Measurements from ENCODE around the gene BLID.
A peak's percentile ranks its signal among the peaks of the same experiment; 100 is the strongest.

BLID gene

DNA sequence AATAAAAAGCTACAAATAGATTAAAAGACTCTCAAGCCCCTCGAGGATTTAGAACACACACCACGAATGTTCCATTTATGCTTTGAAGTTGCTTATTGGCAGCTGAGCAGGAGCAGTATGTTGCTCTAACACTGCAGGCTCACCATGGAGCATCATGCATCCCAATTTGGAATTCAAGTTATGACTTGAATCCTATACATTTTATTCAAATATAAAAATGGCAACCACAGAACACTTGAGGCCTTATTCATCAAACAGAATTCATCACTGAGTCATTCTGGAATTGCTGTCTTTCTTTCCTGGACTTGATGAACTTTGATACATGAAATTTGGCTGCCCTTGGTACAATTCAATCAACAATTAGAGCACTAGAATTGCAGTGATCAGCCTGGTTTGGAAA, 24.5 kb upstream of the BLID start:
- DNase-seq (ENCODE audit: low spot score) (peak; percentile 75), FAIRE-seq (peak; percentile 69)

DNA sequence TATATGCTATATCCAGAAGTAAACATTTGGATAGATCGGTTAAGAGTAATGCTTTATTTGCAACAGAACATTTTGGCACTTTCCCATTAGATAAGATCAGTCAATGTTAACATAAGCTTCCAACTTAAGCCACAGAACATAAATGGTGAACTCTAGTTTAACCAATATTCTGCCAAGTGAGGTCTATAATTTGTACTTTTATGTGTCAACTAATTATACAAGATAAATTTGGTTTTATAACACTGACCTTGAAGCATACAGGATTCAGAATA, 23.5 kb upstream of the BLID start:
- no peak for FAIRE-seq
- no peak for DNase-seq (ENCODE audit: low spot score)

DNA sequence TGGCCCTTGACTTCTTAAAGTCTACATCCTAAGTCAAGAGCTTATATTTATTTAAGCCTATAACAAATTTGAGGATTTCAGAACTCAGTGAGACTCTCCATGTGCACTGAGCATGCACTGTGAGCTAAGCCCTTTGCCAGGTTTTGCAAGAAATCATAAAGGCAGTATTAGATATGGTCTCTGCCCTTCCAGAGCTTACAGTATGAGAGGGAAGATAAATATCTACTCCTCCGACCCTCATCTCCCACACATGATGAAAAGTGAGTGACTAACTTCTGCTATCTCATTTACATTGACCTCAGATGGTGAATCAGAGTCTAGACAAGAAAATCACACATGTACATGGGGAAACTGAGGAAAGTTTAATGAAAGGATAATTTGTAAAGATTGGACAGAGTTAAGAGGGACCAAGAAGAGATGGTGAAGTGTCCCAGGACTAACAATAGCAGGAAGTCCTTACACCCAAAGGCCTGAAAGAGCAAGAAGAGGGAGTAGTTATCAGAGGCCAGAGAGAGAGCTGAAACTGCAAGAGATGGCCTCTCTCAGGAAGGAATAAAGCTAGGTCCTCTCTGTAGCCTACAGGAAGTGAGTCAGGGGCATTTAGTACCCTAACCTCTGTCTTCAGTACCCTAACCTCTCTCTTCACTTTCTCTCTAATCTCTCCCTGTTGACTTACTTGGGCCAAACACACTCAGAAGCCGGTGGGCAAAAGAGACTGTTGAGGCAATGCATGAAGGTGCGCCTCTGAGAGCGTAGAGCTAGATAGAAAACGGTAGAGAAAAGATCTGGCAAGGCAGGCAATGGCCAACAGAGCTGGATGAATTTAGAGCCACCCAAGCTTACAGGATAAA, 23.0 kb upstream of the BLID start:
- DNase-seq (ENCODE audit: low spot score) (peak; percentile 73), FAIRE-seq (peak; percentile 52)

DNA sequence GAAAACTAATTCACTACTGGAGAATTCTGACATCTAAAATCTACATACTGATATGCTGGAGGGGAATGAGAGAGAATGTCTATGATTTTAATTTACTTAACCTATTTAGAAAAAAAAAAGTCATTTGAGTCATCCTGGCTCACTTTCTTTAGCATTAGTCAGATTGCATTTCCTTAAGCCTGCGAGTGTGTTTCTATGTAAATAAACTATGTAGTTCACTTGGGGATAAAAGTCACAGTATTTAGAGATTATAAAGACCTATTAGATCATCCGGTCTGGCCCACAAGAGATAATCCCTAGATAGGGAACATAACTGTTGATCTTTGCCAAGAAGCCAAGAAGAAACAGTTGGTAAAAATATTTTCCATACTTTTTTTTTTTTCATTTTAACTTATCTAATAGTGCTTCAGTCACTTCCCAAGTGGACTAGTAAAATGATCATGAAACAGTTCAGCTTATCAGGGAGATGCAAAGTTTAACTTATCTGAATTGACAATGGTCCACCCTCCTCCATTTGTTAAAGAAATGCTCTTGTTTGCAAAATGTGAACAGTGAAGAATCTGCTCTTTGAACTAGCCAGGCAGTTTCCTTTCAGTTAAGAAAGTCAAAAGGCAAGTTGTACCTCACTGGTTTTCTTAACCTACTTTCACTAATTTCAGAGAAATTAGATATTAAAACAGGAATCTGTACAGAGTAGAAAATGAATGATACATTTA, 21.2 kb upstream of the BLID start:
- peak; percentile 79 for DNase-seq (ENCODE audit: low spot score)
- FAIRE-seq = peak; percentile 79

DNA sequence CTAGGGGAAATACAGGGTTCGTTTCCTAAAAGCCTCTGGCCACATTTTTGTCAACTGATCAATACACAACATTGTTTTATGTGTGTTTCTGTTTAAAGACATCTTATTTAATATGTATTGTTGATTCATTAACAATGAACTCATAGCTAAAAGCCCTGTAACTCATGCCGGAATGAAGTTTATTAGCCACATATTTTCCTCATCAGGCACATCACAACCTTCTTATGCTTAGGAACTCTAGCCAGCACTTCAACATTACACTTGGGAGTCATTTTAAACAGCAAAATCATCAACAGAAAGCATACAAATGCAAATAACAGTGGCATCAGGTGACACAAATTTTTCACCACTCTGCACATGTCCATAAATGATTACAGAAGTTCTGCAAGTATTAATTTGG, 15.1 kb upstream of the BLID start:
- FAIRE-seq (no peak), DNase-seq (ENCODE audit: low spot score) (no peak)

DNA sequence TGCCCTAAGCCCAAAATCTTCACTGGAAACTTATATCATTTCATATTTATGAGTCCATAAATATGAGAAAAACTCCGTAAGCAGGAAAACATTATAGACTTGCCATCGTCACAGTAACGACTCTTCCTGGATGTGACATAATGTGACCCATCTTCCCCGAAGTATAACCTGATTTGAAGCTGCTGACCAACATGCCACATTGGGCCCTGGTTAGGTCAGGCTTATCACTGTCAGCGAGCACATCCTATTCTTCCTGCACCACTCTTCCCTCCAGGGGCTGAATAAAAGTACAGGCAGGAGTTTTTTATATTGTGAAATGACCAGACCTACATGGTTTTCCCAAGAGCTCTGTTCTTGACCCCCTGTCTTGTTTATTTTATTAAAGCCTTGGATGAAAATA, 12.1 kb upstream of the BLID start:
- DNase-seq (ENCODE audit: low spot score) = no peak
- no peak for FAIRE-seq

DNA sequence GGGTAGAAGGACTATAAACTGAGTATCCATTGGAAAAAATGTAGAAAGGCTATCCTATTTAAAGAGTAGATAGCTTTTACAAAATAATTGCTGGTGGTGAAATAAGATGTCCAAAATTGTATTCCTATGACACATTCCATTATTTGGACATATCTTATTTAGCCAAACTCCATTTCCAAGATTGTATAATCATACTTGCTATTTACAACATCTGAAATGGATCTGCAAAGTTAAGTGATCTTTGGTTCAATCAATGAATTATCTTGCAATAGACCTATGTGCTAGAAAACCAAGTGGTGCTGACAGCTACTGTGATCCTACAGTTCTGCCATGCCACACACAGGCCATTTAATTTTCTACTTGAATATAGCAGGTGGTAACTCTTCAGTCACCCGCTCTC, 11.0 kb upstream of the BLID start:
- no peak for FAIRE-seq
- DNase-seq (ENCODE audit: low spot score) = no peak

DNA sequence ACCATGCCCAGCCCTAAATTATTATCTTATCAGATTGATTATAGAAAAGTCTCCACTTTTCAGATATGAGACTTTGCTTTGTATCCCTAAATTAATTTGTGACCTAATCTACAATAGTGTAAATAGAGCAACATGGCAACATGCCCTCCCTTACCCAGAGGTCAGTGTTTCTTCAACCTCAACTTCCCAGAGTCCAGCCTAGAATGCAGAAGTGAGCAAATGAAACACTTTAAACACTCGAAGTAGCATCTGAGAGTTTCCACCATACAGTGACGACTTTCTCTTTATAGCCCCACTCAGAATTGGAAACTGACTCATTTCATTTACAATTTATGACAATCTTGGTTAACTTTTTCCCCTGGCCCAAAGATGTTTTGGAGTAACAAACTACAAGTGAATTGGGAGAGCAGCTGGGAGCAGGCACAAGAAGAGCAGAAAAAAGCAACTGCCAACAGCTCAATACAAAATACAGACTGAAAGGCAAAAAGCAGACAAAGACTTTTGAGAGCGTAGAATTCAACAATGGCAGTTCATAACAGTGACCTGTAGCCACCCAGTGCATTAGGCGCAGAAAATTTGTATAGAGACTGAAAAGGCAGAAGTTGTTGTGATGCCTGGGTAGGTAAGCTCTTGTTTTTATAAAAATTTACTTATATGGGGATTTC, 10.1 kb upstream of the BLID start:
- DNase-seq (ENCODE audit: low spot score) (no peak), FAIRE-seq (no peak)

DNA sequence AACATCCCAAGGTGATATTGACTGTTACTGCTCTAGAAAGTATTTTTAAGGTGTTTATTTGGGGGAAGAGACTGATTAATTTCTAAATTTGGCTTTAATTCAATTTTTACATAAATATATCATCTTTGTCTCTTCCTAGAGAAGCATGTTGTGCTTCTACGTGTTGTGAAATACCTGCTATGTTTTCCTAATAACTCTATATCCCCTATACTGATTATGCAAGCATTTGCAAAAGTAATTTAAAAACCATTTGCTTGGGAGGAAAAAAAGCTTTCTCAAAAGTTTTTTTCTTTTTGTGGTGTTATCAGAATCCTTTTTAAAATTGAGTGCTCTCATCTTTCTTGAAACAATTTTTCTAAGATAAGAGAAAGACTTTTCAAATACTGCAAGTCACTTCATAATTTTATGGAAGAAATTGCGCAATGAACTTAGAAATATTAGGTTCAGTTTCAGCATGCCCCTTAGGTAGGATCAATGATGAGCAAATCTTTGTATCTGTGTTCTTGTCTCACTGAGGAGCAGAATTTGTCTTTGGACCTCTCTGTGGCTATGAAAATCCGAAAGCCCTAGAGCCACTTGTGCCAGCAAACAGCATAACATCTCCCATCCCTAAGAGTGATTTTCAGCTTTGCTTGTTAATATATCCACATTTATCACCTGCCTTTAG, 7.4 kb upstream of the BLID start:
- no peak for FAIRE-seq

DNA sequence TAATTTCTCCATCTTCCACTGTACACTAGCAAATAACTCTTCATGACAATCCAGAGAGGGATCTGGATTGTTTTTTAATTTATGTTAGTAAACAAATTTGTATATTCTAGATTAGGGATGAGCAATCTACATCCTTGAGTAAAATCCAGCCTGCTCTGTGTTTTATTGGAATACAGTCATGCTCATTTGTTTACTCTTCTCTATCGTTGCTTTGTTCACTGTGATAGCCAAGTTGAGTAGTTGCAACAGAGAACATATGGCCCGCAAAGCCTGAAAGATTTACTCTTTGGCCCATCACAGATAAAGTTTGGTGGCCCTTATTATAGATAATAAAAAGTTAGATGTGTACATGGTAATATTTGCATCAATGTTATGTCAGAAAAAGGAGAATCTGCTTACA, 6.2 kb upstream of the BLID start:
- no peak for DNase-seq (ENCODE audit: low spot score)
- no peak for FAIRE-seq

More for the DNA sequence above, 7.4 kb upstream of the BLID start:
- no peak for DNase-seq (ENCODE audit: low spot score)

DNA sequence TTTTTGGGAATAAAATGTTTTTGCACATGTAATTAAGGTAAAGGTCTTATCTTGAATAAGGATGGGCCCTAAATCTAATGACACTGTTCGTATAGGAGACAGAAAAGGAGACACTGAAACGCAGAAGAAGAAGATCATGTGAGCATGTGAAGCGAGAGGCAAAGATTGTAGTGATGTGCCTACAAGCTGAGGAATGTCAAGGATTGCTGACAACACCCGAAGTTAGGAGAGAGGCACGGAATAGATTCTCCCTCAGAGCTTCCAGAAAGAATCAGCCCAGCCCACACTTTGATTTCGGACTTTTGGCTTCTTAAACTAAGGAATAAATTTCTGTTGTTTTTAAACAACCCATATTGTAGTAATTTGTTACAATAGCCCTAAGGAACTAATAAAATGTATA, 4.1 kb upstream of the BLID start:
- FAIRE-seq = no peak
- no peak for DNase-seq (ENCODE audit: low spot score)

DNA sequence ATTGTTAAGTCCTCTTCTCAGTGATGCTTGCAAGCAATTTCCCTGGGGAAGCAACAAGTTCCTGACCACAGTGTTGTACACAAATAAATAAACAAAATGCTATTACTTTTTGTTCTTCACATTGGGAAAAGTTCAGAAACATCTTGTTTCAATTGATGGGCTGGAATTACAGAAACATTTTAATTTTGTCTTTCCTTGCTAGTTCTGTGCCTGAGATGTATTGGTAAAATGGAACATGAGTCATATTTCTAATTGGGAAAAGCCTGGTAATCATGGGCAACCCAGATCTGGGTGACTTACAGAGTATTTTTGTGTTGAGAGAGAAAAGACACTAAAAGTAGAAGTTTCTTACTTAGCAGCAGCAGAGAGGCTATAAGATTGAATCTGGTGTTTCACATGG, 576 bp upstream of the BLID start:
- DNase-seq (ENCODE audit: low spot score) (no peak), FAIRE-seq (no peak)

DNA sequence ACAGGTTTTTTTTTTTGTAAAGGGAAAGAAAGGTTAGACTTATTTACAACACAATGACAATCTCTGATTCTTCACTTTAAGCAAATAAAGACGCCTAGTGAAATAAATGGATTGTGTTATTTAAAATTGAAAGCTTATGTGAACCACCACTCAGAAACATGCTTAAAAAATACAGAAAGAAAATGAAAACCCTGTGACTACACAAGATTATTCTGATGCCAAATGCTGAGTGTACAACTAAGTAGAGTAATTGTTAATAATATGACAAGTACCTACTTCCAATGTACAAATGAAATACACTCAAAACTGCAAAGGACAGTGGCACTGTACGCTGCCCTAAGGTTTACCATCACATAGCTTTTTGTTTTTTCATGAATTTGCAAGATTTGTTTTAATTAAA, 1.0 kb downstream of the BLID start:
- DNase-seq (ENCODE audit: low spot score) (no peak), FAIRE-seq (no peak)

DNA sequence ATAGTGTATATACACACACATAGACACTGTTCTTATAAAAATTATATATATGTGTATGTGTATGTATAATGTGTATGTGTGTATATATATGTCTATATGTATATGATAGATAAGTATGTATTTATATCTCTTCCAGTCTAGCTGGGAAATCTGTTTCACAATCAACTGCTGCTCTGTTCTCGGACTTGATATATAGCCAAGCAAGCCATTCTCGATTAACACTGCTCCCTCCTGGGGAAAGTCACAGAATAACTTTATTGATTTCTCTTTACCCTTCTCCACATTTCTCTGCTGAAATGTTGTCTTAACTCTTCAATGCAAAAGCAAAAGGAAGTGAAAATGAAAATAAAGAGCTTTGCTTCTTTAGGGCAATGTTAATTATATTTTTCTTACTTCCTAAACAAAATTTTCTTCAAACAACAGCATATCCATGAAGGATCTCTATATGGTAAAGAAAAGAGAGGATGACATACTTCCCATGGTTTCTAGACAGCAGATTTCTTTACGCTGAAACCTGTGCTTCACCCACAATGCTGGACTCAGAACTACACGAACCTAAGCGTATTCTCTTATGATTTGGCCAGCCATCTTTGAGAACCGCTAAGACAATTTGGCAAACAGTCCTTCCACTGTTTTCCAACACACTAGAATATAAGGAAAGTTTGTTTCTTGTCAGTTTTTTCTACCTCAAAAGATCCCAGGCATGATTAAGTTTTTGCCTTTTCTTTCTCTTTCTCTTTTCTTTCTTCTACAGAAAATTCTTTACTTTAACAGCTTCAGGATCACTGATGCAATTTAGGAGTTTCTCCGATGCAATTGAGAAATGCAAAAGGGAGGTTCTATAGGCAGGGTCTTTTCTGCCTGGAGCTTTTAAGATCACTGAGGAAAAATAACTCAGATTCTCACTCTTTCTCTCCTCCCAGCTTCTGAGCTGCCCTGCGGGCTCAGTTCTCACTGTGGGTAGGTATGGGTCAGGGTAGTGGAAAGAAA, 1.9 kb downstream of the BLID start:
- FAIRE-seq (no peak), DNase-seq (ENCODE audit: low spot score) (no peak)

DNA sequence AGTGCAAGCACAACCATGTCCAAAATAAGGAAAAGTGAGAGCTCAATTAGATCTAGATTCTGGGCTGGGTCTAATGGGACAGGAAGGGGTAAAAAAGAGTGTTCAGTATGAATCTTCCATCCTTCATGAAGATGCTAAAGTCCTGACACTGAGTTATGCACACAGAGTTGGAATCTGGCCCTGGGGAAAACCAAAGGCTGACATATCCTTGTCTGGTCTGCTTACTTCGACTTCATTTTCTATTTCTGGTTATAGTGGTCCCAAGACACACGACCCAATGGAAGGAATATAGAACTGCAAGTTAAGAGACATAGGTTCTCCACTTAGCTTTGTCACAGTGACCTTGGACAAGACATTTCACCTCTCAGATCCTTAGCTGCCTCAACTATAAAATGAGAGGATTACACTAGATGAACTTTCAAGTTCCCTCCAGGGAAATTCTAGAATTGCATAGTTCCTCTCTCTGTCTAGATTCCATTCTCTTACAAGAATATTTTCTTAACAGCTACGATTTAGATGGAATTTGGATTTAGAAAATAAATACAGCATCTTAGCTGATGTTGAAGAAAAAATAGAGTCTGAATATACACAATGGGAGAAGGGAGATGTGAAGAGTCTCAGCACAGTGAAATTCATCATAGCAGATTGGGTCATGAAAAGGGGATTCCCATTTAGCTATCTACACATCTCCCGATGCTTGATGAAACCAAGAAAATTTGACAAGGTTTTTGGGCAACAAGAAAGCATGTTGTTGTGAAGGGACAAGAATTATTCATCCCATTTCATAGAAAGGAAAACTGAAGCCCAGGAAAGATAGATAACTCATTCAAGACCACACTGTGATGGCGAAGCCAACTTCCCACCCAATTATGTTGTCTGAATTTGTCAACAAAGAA, 3.3 kb downstream of the BLID start:
- FAIRE-seq = no peak

DNA sequence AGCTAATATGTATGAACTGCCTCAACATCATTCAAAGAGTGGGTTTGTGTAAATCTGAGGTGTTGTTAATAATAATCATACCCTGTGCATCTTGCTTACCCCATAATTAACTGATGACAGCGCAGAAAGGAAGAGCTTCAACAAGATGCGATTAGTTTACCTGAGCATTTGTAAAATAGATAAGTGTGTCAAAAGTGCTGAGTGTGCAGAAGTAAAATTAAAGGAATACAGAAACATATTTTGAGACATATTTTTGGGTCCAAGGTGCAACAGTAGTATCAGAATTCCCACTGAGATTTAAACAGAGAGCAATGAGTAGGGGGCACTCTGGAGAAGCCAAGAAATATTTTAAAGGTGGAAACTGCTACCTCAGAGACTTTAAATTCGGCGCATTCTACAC, 6.1 kb downstream of the BLID start:
- DNase-seq (ENCODE audit: low spot score) (no peak), FAIRE-seq (no peak)

More for the DNA sequence above, 3.3 kb downstream of the BLID start:
- no peak for DNase-seq (ENCODE audit: low spot score)

DNA sequence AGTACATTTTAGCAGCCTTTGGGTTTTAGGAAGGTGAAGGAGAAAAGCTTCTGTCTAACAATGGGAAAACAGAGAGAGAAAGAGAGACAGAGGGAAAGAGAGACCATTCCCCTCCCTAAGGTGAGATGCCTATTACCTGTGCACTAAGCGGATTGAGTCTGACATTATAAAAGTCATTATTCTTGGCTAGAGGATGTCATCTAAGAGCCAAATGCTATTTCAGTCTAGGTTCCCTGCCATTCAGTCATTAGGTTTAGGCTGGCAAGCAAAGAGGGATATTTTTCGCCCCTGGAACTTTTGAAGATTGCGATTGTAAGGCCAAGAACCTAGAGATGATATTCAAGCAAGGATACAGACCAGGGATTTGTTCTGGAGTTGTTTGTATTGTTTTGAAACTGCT, 7.2 kb downstream of the BLID start:
- no peak for FAIRE-seq
- no peak for DNase-seq (ENCODE audit: low spot score)

DNA sequence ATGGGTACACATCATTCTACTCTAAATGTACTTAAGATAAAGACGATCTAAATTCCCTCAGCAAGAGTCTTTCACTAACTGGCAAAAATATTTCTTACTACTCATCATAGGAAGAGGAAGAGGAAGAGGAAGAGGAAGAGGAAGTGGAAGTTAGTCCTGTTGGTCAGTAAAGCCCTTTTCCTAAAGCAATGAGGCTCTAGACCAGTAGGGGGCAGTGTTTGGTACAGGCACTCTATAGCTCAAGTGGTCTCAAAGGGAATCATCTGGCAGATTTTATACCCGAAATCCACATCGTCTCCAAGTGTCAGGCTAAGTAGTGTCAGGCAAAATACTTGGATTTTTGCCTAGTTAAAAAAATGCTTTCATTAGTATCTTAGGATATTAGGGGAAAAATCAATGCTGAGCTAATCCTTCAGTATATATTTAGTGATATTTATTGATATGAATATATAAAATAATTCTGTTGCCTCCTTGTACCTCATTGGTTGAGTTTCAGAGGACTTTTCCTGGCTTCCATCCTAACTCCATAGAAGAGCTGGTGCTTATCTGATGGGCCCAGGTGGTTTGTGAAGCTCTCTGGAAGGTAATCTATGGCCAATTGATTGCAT, 7.7 kb downstream of the BLID start:
- no peak for FAIRE-seq
- peak; percentile 11 for DNase-seq (ENCODE audit: low spot score)

DNA sequence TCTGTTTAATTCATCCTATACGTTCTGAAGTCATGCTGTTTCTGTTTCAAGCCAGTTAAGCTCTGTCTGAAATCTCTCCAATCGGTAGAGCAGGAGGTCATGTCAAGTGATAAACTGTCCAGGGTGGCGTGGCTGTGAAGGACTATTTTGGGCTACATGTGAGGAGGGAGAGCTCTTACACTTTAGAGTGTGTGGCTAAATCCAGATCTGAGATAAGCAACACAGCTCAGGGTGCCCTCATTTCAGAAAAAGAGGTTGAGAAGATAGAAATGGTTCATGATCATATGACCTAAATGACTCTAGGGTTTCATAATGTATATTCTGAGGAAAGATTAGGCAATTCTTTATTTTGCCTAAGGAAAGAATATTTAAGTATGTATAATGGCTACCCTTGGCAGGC, 8.4 kb downstream of the BLID start:
- FAIRE-seq (no peak), DNase-seq (ENCODE audit: low spot score) (no peak)
